Activated CD4-positive, alpha-beta memory T cell treated with anti-CD3 and anti-CD28 coated beads, Interleukin-2, amount 10 ng/mL, durations not matched to agents 7 days and 5 days (primary cell): ENCODE measurements around the gene SMAD6. TPM values are rescaled to one million over a fixed set of nuclear protein-coding genes. Genes with fewer than 3 reads are reported as not detected.
"Not testable (repeated sequence)": the region's sequence is repeated elsewhere in the genome, so short reads cannot be mapped to it uniquely, and the experiment has no call there.

Experiments
- CTCF ChIA-PET: fragments of 350-600 bp; sonication (Branson Sonifier 250); formaldehyde crosslinking; loops from one replicate; lab custom pipeline; 2021; ENCODE audit warnings: antibody characterized with exemption, inconsistent platforms; lab: Charles Lee
- POLR2A ChIA-PET: fragments of 350-600 bp; sonication (Branson Sonifier 250); formaldehyde crosslinking; loops from one replicate; lab custom pipeline; 2021; ENCODE audit warnings: antibody characterized with exemption; lab: Charles Lee
- DNase-seq: peaks from one replicate; pipeline ENCODE4 v3.0.0-alpha.2; 2020
- H3K27ac Mint-ChIP-seq: one replicate; pipeline ENCODE4 v1.8.0; 2021; ENCODE audit warnings: mild to moderate bottlenecking, mixed read lengths
- H3K27me3 Mint-ChIP-seq: one replicate; pipeline ENCODE4 v1.8.0; 2021; ENCODE audit warnings: mixed read lengths
- H3K36me3 Mint-ChIP-seq: one replicate; pipeline ENCODE4 v1.8.0; 2021; ENCODE audit warnings: low read depth, mixed read lengths
- H3K4me1 Mint-ChIP-seq: one replicate; pipeline ENCODE4 v1.8.0; 2021; ENCODE audit warnings: mixed read lengths
- H3K4me3 Mint-ChIP-seq: one replicate; pipeline ENCODE4 v1.8.0; 2021; ENCODE audit warnings: mild to moderate bottlenecking, mixed read lengths
- H3K9me3 Mint-ChIP-seq: one replicate; pipeline ENCODE4 v1.8.0; 2021; ENCODE audit warnings: mixed read lengths
- total RNA-seq, 2 experiments: library from RNA; stranded (reverse); gene quantifications; one replicate each; pipeline ENCODE4 v1.2.3, GENCODE V29; 2021

Gene SMAD6
- total RNA-seq, 2 experiments from 2014 or later: 0.53 to 0.58 TPM

- H3K27ac Mint-ChIP-seq: no peak overlapping the region
- ChIA-PET CTCF (no interaction called here), POLR2A (no interaction called here)
- H3K4me1 Mint-ChIP-seq: peaks cover 2% of the 10 kb centered on the region
- no peak for DNase-seq
- H3K36me3 Mint-ChIP-seq: no peaks in the 10 kb centered on the region
- no peaks in the 10 kb centered on the region for H3K27me3 Mint-ChIP-seq
- peaks cover 8% of the 10 kb centered on the region for H3K9me3 Mint-ChIP-seq
- no peak overlapping the region for H3K4me3 Mint-ChIP-seq
Observed at GRCh38 chr15:66752078-66752477, 50.0 kb downstream of the SMAD6 start.

GRCh38 chr15:66753687-66754377 is 51.8 kb downstream of the SMAD6 start:
- peaks cover 2% of the 10 kb centered on the region for H3K4me1 Mint-ChIP-seq
- H3K9me3 Mint-ChIP-seq: peaks cover 8% of the 10 kb centered on the region
- POLR2A ChIA-PET: no interaction called here
- H3K27ac Mint-ChIP-seq: no peak overlapping the region
- H3K27me3 Mint-ChIP-seq: no peaks in the 10 kb centered on the region
- no peak for DNase-seq
- CTCF ChIA-PET: interaction anchor here (1.6 kb wide), 1 partner anchor 135 kb away, joined by 3 read pairs; no protein-coding TSS in a partner anchor
- H3K36me3 Mint-ChIP-seq: no peaks in the 10 kb centered on the region
- H3K4me3 Mint-ChIP-seq: no peak overlapping the region

GRCh38 chr15:66754789-66755188 is 52.8 kb downstream of the SMAD6 start:
- CTCF ChIA-PET: interaction anchor here (1.6 kb wide), 1 partner anchor 136 kb away, joined by 3 read pairs; no protein-coding TSS in a partner anchor

GRCh38 chr15:66755298-66756068 is 53.4 kb downstream of the SMAD6 start:
- Mint-ChIP-seq H3K36me3 (no peaks in the 10 kb centered on the region), H3K9me3 (peaks cover 8% of the 10 kb centered on the region), H3K4me3 (no peak overlapping the region), H3K4me1 (peaks cover 2% of the 10 kb centered on the region), H3K27me3 (peaks cover 4% of the 10 kb centered on the region), H3K27ac (no peak overlapping the region)
- ChIA-PET CTCF (interaction anchor here (1.6 kb wide), 1 partner anchor 137 kb away, joined by 3 read pairs; no protein-coding TSS in a partner anchor), POLR2A (no interaction called here)
- no peak for DNase-seq

More at GRCh38 chr15:66754789-66755188, 52.8 kb downstream of the SMAD6 start:
- H3K36me3 Mint-ChIP-seq: no peaks in the 10 kb centered on the region
- H3K4me1 Mint-ChIP-seq: peaks cover 2% of the 10 kb centered on the region
- H3K4me3 Mint-ChIP-seq: no peak overlapping the region
- no peaks in the 10 kb centered on the region for H3K27me3 Mint-ChIP-seq
- POLR2A ChIA-PET: no interaction called here
- H3K9me3 Mint-ChIP-seq: peaks cover 8% of the 10 kb centered on the region
- H3K27ac Mint-ChIP-seq: no peak overlapping the region
- DNase-seq: no peak

DNA sequence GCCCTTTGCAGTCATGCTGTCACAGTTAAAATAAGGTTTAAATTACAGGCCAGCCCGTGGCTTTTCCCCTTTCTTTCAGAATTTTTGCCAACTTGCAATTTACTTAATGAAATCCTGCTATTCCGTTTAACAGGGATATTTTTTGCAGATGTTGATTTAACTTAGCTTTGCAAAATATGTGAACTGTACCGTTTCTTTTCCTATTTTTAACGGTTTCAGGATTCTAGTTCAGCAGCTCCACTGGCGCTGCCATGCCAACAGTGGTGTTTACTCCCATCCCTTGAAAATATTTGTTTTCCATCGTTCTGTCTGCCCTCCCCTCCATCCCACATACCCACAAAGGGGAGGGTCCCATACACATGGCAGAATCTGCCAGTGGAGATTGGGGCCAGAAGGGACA is 54.3 kb downstream of the SMAD6 start:
- peaks cover 8% of the 10 kb centered on the region for H3K9me3 Mint-ChIP-seq
- H3K27me3 Mint-ChIP-seq: peaks cover 4% of the 10 kb centered on the region
- peaks cover 2% of the 10 kb centered on the region for H3K4me1 Mint-ChIP-seq
- H3K36me3 Mint-ChIP-seq: no peaks in the 10 kb centered on the region
- CTCF ChIA-PET: no interaction called here
- POLR2A ChIA-PET: no interaction called here
- no peak overlapping the region for H3K4me3 Mint-ChIP-seq
- no peak for DNase-seq
- no peak overlapping the region for H3K27ac Mint-ChIP-seq

DNA sequence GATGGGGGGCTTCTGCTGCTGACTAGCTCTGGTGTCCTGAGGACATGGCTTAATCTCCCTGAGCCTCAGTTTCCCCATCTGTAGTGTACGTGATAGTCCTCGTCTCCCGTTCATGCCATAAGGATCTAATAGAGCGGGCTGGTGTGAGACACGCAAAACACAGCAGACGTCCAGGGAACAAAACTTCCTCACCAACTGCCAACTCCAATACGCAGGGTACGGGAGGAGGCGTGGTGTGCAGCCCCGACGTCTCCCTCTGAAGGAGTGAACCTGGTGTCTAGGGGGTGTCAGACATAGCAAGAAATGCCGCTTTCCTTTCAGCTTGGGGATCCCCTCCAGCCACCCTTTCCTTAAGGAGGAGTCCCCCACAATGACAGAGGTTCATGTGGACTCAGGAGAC is 55.0 kb downstream of the SMAD6 start:
- Mint-ChIP-seq H3K9me3 (peaks cover 8% of the 10 kb centered on the region), H3K36me3 (no peaks in the 10 kb centered on the region), H3K27me3 (peaks cover 11% of the 10 kb centered on the region), H3K4me1 (no peaks in the 10 kb centered on the region), H3K27ac (no peak overlapping the region), H3K4me3 (no peak overlapping the region)
- ChIA-PET CTCF (no interaction called here), POLR2A (no interaction called here)
- DNase-seq: no peak

- Mint-ChIP-seq H3K36me3 (no peaks in the 10 kb centered on the region), H3K4me1 (no peaks in the 10 kb centered on the region), H3K27ac (no peak overlapping the region), H3K9me3 (peaks cover 8% of the 10 kb centered on the region), H3K27me3 (peaks cover 14% of the 10 kb centered on the region), H3K4me3 (no peak overlapping the region)
- no peak for DNase-seq
- ChIA-PET CTCF (no interaction called here), POLR2A (no interaction called here)
Observed at GRCh38 chr15:66757521-66757920, 55.5 kb downstream of the SMAD6 start.

GRCh38 chr15:66758217-66758616 is 56.2 kb downstream of the SMAD6 start:
- H3K9me3 Mint-ChIP-seq, DNase-seq, H3K27ac Mint-ChIP-seq, H3K36me3 Mint-ChIP-seq, H3K4me3 Mint-ChIP-seq, H3K4me1 Mint-ChIP-seq, CTCF ChIA-PET, POLR2A ChIA-PET: not testable (repeated sequence)
- H3K27me3 Mint-ChIP-seq: peaks cover 18% of the 10 kb centered on the region

DNA sequence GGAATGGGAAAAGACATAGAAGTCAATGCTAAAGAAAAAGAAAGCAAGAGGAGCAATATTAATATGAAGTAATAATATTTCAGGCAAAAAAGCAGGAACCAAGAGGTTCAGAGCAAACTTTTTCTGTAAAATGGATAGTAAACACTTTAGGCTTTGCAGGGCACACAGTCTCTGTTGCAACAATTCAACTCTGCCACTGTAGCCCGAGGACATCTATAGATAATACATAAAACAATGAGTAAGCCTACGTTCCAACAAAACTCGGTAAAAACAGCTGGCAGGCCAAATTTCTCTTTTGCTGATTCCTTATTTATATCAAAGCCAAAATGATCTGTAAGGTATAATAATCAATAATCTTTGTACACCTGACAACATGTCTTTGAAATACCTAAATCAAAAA is 56.8 kb downstream of the SMAD6 start:
- CTCF ChIA-PET: no interaction called here
- H3K4me3 Mint-ChIP-seq: no peak overlapping the region

DNA sequence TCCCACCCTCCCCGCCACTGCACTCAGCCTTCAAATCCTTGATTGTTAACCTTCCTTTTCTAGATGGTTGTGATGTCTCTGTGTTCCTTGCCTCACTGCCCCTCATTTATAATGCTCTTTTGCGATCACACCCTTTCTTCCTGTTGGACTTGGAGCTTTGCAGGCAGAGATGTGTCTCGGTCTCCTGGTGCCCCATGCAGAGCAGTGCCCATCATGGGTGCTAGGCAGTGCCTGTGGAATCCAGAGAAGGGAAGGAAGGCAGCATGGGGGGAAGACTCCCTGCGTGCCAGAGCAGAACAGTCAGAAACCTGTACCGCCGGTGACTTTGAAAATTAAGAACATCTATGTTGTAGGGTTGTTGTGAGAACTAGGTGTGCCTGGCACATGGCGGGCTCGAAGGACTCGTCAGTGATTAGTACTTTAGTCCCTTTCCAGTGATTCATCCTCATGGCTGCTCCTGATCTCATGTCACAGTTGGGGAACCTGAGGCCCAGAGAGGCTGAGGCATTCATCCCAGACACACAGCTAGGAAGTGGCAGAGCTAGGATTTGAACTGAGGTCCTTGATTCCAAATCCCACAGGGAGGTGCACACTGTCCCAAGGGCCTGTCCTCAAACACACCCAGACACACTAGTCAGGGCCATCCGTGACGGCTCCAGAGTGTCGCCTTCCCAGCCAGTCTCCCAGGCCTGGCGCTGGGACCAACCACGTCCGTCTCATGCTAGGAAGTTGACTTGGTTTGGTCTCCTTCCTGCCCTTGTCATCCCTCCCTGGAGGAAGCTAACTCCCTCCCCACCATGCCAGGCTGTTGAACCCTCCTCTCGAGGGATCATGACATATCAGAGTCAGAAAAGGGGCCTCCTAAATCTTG is 58.3 kb downstream of the SMAD6 start:
- no peaks in the 10 kb centered on the region for H3K36me3 Mint-ChIP-seq
- no peak for DNase-seq
- ChIA-PET CTCF (no interaction called here), POLR2A (no interaction called here)
- H3K9me3 Mint-ChIP-seq: peaks cover 4% of the 10 kb centered on the region
- H3K4me1 Mint-ChIP-seq: no peaks in the 10 kb centered on the region
- H3K27me3 Mint-ChIP-seq: peaks cover 34% of the 10 kb centered on the region
- no peak overlapping the region for H3K27ac Mint-ChIP-seq
- no peak overlapping the region for H3K4me3 Mint-ChIP-seq

More for the DNA sequence above, 56.8 kb downstream of the SMAD6 start:
- DNase-seq: no peak
- Mint-ChIP-seq H3K4me1 (no peaks in the 10 kb centered on the region), H3K9me3 (peaks cover 8% of the 10 kb centered on the region), H3K27ac (no peak overlapping the region), H3K27me3 (peaks cover 24% of the 10 kb centered on the region), H3K36me3 (no peaks in the 10 kb centered on the region)
- POLR2A ChIA-PET: no interaction called here

- Mint-ChIP-seq H3K4me1 (peaks cover 4% of the 10 kb centered on the region), H3K36me3 (no peaks in the 10 kb centered on the region), H3K27ac (no peak overlapping the region), H3K9me3 (peaks cover 3% of the 10 kb centered on the region), H3K4me3 (no peak overlapping the region), H3K27me3 (peaks cover 42% of the 10 kb centered on the region)
- POLR2A ChIA-PET: no interaction called here
- no peak for DNase-seq
- CTCF ChIA-PET: no interaction called here
Observed at GRCh38 chr15:66760968-66761725, 59.1 kb downstream of the SMAD6 start.

GRCh38 chr15:66761726-66762595 is 59.9 kb downstream of the SMAD6 start:
- no peak for DNase-seq
- peaks cover 4% of the 10 kb centered on the region for H3K4me1 Mint-ChIP-seq
- CTCF ChIA-PET: no interaction called here
- no peak overlapping the region for H3K4me3 Mint-ChIP-seq
- H3K27me3 Mint-ChIP-seq: peaks cover 50% of the 10 kb centered on the region
- H3K9me3 Mint-ChIP-seq: peaks cover under 1% of the 10 kb centered on the region
- POLR2A ChIA-PET: no interaction called here
- no peak overlapping the region for H3K27ac Mint-ChIP-seq
- H3K36me3 Mint-ChIP-seq: no peaks in the 10 kb centered on the region
